Measurements from ENCODE around the gene VTI1A.

Gene VTI1A

DNA sequence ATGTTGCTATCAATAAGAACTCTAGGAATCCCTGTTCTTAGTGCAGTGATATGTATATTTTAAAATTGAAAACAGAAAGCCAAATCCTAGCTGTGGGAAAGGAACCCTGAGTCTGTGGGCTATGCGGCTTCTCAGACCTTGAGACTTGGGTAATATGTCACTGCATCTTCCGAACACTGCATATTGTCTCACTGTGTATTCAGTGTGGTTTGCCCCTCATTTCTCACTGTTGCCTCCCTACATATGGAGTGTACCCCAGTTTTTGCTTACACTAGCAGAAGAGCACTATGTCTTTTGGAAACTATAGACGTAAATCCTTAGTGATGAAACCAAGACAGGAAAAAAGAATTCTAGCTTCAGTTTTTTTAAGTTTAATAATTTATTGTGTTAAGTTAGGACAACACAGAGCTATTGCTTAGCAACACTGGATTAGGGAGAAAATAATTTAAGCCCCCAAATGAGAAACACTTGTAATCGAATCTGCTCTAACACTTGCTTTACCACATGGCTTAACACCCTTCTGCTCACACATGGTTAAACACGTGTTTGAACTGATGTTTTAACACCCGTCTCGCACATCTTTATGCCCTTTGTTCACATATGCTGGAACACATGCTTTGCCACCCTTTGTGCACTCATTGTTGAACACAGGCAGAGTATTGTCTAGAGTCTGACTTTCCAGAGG is 251.3 kb downstream of the VTI1A start:
- ChIA-PET CTCF (interaction anchor here (0.6 to 1.9 kb wide), 6 partner anchors 9 to 92 kb away, joined by 3 to 8 read pairs (median 3); no protein-coding TSS in a partner anchor), POLR2A (no interaction called here)
- TF ChIP-seq CTCF (IDR thresholded peaks at IDR 0.05; ENCODE audit: control extremely low read depth, extremely low read depth, low read depth, missing control alignments), result no peak
- DNase-seq (ENCODE audit: extremely low spot score), result no peak

GRCh38 chr10:112698818-112699164 is 251.8 kb downstream of the VTI1A start:
- no peak for TF ChIP-seq CTCF (IDR thresholded peaks at IDR 0.05; ENCODE audit: control extremely low read depth, extremely low read depth, low read depth, missing control alignments)
- DNase-seq (ENCODE audit: extremely low spot score), result no peak
- ChIA-PET POLR2A (no interaction called here), CTCF (interaction anchor here (0.6 to 1.9 kb wide), 4 partner anchors 10 to 92 kb away, joined by 3 to 8 read pairs (median 3); no protein-coding TSS in a partner anchor)

- DNase-seq (ENCODE audit: extremely low spot score), result no peak
- TF ChIP-seq CTCF (IDR thresholded peaks at IDR 0.05; ENCODE audit: control extremely low read depth, extremely low read depth, low read depth, missing control alignments), result no peak
- ChIA-PET POLR2A (no interaction called here), CTCF (no interaction called here)
Measured at GRCh38 chr10:112700215-112700671, 253.2 kb downstream of the VTI1A start.

- CTCF ChIA-PET, result no interaction called here
- DNase-seq (ENCODE audit: extremely low spot score), result no peak
- no peak for TF ChIP-seq CTCF (IDR thresholded peaks at IDR 0.05; ENCODE audit: control extremely low read depth, extremely low read depth, low read depth, missing control alignments)
- POLR2A ChIA-PET, result no interaction called here
Measured at GRCh38 chr10:112701211-112701877, 254.3 kb downstream of the VTI1A start.

DNA sequence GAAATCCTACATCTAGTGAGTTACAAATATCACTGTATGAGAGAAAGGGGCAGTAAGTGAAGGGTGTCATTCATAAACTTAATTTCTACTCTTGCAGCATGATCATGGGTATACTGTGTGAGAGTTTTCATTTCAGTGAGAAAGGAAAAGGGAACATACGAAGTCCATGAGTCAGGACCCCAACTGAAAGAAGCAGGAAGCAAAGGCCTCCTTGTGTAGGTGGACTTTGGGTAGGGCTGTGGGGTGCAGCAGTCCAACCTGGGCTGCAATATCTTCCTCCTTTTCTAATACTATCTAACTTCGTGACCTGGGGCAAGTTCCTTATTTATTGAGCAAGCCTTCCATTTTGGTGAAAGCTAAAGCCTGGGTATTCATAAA is 254.9 kb downstream of the VTI1A start:
- ChIA-PET POLR2A (no interaction called here), CTCF (no interaction called here)
- no peak for TF ChIP-seq CTCF (IDR thresholded peaks at IDR 0.05; ENCODE audit: control extremely low read depth, extremely low read depth, low read depth, missing control alignments)
- DNase-seq (ENCODE audit: extremely low spot score), result no peak

GRCh38 chr10:112706577-112706976 is 259.6 kb downstream of the VTI1A start:
- no peak for TF ChIP-seq CTCF (IDR thresholded peaks at IDR 0.05; ENCODE audit: control extremely low read depth, extremely low read depth, low read depth, missing control alignments)
- ChIA-PET POLR2A (no interaction called here), CTCF (interaction anchor here (1.3 to 2.2 kb wide), 3 partner anchors 15 to 24 kb away, joined by 3 to 7 read pairs (median 6); no protein-coding TSS in a partner anchor)
- DNase-seq (ENCODE audit: extremely low spot score), result no peak
